ENCODE data around the gene VAC14.

VAC14 gene

GRCh38 chr16:70682239-70683145 lies 118.5 kb downstream of the VAC14 start:
- DNase-seq (ENCODE audit: insufficient read length, low spot score) (no peak), FAIRE-seq (no peak)
- TF ChIP-seq TAF1 (IDR thresholded peaks at IDR 0.05; ENCODE audit: low read depth, low read length) (no peak), PAX5 (IDR thresholded peaks at IDR 0.05; ENCODE audit: insufficient read depth, low read length, severe bottlenecking) (no peak), POLR2A (IDR thresholded peaks at IDR 0.05; ENCODE audit: low read depth, low read length) (no peak), SPI1 (IDR thresholded peaks at IDR 0.05; ENCODE audit: low read depth, low read length) (no peak), POU2F2 (IDR thresholded peaks at IDR 0.05; ENCODE audit: low read depth, low read length) (no peak), POLR2AphosphoS5 (IDR thresholded peaks at IDR 0.05; ENCODE audit: low read depth, low read length) (no peak)

GRCh38 chr16:70681382-70682238 lies 119.3 kb downstream of the VAC14 start:
- TF ChIP-seq PAX5 (IDR thresholded peaks at IDR 0.05; ENCODE audit: insufficient read depth, low read length, severe bottlenecking) (no peak), SPI1 (IDR thresholded peaks at IDR 0.05; ENCODE audit: low read depth, low read length) (no peak), POU2F2 (IDR thresholded peaks at IDR 0.05; ENCODE audit: low read depth, low read length) (no peak), POLR2A (IDR thresholded peaks at IDR 0.05; ENCODE audit: low read depth, low read length) (no peak), TAF1 (IDR thresholded peaks at IDR 0.05; ENCODE audit: low read depth, low read length) (no peak), POLR2AphosphoS5 (IDR thresholded peaks at IDR 0.05; ENCODE audit: low read depth, low read length) (no peak)
- no peak for FAIRE-seq
- no peak for DNase-seq (ENCODE audit: insufficient read length, low spot score)

- FAIRE-seq (no peak), DNase-seq (ENCODE audit: insufficient read length, low spot score) (no peak)
- no peak for TF ChIP-seq POLR2A (IDR thresholded peaks at IDR 0.05; ENCODE audit: low read depth, low read length)
These were observed 120.2 kb downstream of the VAC14 start for GRCh38 chr16:70680495-70681381.

- TF ChIP-seq POLR2A (IDR thresholded peaks at IDR 0.05; ENCODE audit: low read depth, low read length) (no peak), POLR2AphosphoS5 (IDR thresholded peaks at IDR 0.05; ENCODE audit: low read depth, low read length) (no peak), PAX5 (IDR thresholded peaks at IDR 0.05; ENCODE audit: insufficient read depth, low read length, severe bottlenecking) (no peak), POU2F2 (IDR thresholded peaks at IDR 0.05; ENCODE audit: low read depth, low read length) (no peak), SPI1 (IDR thresholded peaks at IDR 0.05; ENCODE audit: low read depth, low read length) (no peak), TAF1 (IDR thresholded peaks at IDR 0.05; ENCODE audit: low read depth, low read length) (no peak)
- DNase-seq (ENCODE audit: insufficient read length, low spot score) (no peak), FAIRE-seq (no peak)
These were observed 121.1 kb downstream of the VAC14 start for GRCh38 chr16:70679671-70680494.

- DNase-seq (ENCODE audit: insufficient read length, low spot score), result no peak
- no peak for FAIRE-seq
- TF ChIP-seq POU2F2 (IDR thresholded peaks at IDR 0.05; ENCODE audit: low read depth, low read length), result no peak
- no peak for TF ChIP-seq POLR2AphosphoS5 (IDR thresholded peaks at IDR 0.05; ENCODE audit: low read depth, low read length)
- TF ChIP-seq POLR2A (IDR thresholded peaks at IDR 0.05; ENCODE audit: low read depth, low read length), result no peak
- no peak for TF ChIP-seq PAX5 (IDR thresholded peaks at IDR 0.05; ENCODE audit: insufficient read depth, low read length, severe bottlenecking)
- no peak for TF ChIP-seq SPI1 (IDR thresholded peaks at IDR 0.05; ENCODE audit: low read depth, low read length)
- no peak for TF ChIP-seq TAF1 (IDR thresholded peaks at IDR 0.05; ENCODE audit: low read depth, low read length)
These were observed 121.9 kb downstream of the VAC14 start for GRCh38 chr16:70678898-70679670.

GRCh38 chr16:70678121-70678897 lies 122.6 kb downstream of the VAC14 start:
- no peak for DNase-seq (ENCODE audit: insufficient read length, low spot score)
- no peak for FAIRE-seq
- no peak for TF ChIP-seq TAF1 (IDR thresholded peaks at IDR 0.05; ENCODE audit: low read depth, low read length)
- no peak for TF ChIP-seq POLR2A (IDR thresholded peaks at IDR 0.05; ENCODE audit: low read depth, low read length)

GRCh38 chr16:70677499-70678120 lies 123.3 kb downstream of the VAC14 start:
- FAIRE-seq, result no peak
- TF ChIP-seq POU2F2 (IDR thresholded peaks at IDR 0.05; ENCODE audit: low read depth, low read length), result no peak
- no peak for TF ChIP-seq PAX5 (IDR thresholded peaks at IDR 0.05; ENCODE audit: insufficient read depth, low read length, severe bottlenecking)
- no peak for TF ChIP-seq SPI1 (IDR thresholded peaks at IDR 0.05; ENCODE audit: low read depth, low read length)
- TF ChIP-seq POLR2AphosphoS5 (IDR thresholded peaks at IDR 0.05; ENCODE audit: low read depth, low read length), result no peak
- no peak for TF ChIP-seq TAF1 (IDR thresholded peaks at IDR 0.05; ENCODE audit: low read depth, low read length)
- TF ChIP-seq POLR2A (IDR thresholded peaks at IDR 0.05; ENCODE audit: low read depth, low read length), result no peak

More at GRCh38 chr16:70677499-70678120, 123.3 kb downstream of the VAC14 start:
- no peak for DNase-seq (ENCODE audit: insufficient read length, low spot score)

All from GM12891 (cell line).